Inferior parietal cortex (tissue), 1 donor: ENCODE data around the gene PTPRK.
"Not testable (repeated sequence)": the region's sequence is repeated elsewhere in the genome, so short reads cannot be mapped to it uniquely, and the experiment has no call there.

Source experiments
- DNase-seq: peaks from one replicate; pipeline ENCODE4 v3.0.0-alpha.2; 2016; ENCODE audit errors: extremely low spot score

The PTPRK gene

GRCh38 chr6:127926441-127926840 lies 594.0 kb downstream of the PTPRK start:
- not testable (repeated sequence) for DNase-seq

- no peak for DNase-seq
Observed at GRCh38 chr6:127924440-127924839, 596.0 kb downstream of the PTPRK start.

DNA sequence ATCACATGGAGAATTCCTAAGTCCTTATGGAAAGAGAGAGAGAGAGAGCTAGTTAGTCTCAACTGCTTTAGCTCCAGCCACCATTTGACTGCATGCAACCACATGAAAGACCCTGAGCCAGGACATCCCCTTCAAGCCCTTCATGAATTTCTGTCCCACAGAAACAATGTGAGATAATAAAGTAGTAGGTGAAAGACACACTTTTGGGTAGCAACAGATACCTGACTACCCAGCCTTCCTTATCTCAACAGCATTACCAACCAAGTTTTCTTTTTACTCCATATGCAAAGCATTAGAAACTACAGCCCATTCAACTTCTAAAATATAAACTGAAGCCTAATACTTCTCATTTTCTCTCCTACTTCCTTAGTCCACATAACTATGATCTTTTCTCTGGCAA lies 596.4 kb downstream of the PTPRK start:
- DNase-seq = no peak

GRCh38 chr6:127923135-127923534 lies 597.3 kb downstream of the PTPRK start:
- no peak for DNase-seq

DNA sequence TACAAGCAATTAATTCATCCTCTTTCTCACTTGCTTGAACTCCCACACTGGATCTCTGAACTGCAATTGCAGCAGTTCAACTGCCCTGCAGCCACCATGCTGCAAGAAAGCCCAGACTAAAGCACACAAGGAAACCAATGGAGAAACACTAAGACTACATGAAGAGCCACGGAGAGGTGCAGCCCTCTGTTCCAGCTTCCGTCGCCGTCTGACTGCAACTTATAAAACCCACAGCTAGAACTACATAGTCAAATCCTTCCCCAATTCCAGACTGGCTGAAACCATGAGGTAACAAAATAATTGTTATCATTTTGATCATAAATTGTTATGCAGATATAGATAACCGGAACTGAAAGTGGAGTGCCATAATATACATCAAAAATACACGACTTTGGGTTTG lies 598.4 kb downstream of the PTPRK start:
- DNase-seq = no peak

- no peak for DNase-seq
Observed at GRCh38 chr6:127920804-127921203, 599.6 kb downstream of the PTPRK start.
